Measurements from ENCODE around the gene OPN4. TPM values are rescaled to one million over a fixed set of nuclear protein-coding genes. Genes with fewer than 3 reads are reported as not detected.

Gene OPN4
- total and polyA plus RNA-seq, 2 of the 8 experiments (the other 6 are each of a cell fraction or from before 2014, with no cell fraction given): not detected

GRCh38 chr10:86632951-86633350, 21.4 kb upstream of the OPN4 start (continued):
- TF ChIP-seq SAP30 (IDR thresholded peaks at IDR 0.05; ENCODE audit: insufficient read depth, insufficient replicate concordance, low read length): no peak
- no peak for TF ChIP-seq HDAC6 (IDR thresholded peaks at IDR 0.05; ENCODE audit: low read depth, low read length)

All from H1 (cell line).